ENCODE measurements around the gene DNM1.

- TF ChIP-seq YY1 (IDR thresholded peaks at IDR 0.05; ENCODE audit: insufficient read depth, insufficient read length) = no peak
- no peak for TF ChIP-seq SUZ12 (IDR thresholded peaks at IDR 0.05; ENCODE audit: extremely low read depth, insufficient read depth, insufficient read length)
- no peak for TF ChIP-seq ZNF274 (IDR thresholded peaks at IDR 0.05; ENCODE audit: low read depth, low read length)
Measured at GRCh38 chr9:128211186-128211980, 8.2 kb downstream of the DNM1 start.
